ENCODE results near the gene PTMA.
"Not testable (repeated sequence)": the region's sequence is repeated elsewhere in the genome, so short reads cannot be mapped to it uniquely, and the experiment has no call there.

The PTMA gene

GRCh38 chr2:231696004-231696367 is 12.3 kb upstream of the PTMA start:
- DNase-seq (ENCODE audit: low spot score), result no peak

DNA sequence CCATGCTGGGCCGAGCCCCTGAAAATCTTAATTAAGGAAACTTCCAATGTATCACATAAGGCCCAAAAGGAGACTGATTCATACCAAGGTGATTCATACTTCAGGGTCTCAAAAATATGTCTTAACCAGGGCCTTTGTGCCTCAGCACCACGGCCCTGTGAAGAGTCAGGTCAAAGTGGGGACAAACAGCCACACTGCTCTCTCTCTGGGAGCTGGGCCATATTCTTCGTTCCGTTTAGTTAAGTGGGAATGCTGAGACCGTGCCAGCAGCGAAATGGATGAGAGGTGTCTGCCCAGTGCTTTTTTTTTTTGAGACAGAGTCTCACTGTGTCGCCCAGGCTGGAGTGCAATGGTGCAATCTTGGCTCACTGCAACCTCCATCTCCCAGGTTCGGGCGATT is 9.3 kb upstream of the PTMA start:
- DNase-seq (ENCODE audit: low spot score), result no peak

- no peak for DNase-seq (ENCODE audit: low spot score)
Observed at GRCh38 chr2:231701456-231702373, 6.6 kb upstream of the PTMA start.

- no peak for DNase-seq (ENCODE audit: low spot score)
Observed at GRCh38 chr2:231704017-231704416, 4.3 kb upstream of the PTMA start.

DNA sequence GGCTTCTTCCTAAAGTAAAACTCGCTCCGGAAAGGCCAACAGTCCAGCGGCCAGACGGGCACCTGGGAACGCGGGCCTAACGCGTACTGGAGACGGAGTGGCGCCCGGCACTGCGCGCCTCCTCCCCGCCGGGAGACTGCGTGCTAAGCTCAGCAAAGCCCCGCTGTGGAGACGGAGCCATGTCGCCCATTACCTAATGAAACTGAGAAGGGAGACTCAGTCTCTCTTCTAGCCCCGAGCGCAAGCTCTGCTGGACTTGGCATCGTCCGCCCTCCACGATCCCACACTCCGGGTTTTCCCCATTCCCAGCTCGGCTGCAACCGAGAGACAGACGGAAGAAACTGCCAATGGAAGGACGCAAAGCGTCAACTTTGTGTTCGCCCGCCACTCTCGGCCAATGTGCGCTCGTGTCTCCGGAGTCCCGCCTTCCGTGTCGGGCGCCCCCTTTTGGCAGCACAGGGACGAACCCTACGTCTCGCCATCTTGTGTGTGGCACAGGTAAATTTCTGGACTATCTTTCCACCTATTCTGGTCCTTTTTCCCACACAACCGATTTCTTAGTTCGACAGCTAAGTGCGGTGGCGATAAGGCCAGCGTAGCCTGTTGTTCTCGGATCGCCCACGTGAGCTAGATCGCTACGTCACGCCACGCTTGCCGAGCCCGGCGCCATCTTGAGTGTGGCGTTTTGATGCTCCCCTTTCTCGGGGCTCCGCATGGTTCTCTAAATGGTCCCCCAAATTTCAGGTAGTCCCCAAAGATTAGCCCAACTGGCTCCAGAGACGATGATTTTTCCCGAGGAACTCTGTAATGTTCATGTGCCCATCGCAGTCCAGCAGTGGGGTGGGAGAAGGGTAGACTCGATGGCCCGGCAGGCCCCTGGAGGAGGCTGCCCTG is 1.3 kb upstream of the PTMA start:
- peak; percentile 88 for DNase-seq (ENCODE audit: low spot score)

GRCh38 chr2:231707625-231707926 is 749 bp upstream of the PTMA start:
- DNase-seq (ENCODE audit: low spot score), result no peak

DNA sequence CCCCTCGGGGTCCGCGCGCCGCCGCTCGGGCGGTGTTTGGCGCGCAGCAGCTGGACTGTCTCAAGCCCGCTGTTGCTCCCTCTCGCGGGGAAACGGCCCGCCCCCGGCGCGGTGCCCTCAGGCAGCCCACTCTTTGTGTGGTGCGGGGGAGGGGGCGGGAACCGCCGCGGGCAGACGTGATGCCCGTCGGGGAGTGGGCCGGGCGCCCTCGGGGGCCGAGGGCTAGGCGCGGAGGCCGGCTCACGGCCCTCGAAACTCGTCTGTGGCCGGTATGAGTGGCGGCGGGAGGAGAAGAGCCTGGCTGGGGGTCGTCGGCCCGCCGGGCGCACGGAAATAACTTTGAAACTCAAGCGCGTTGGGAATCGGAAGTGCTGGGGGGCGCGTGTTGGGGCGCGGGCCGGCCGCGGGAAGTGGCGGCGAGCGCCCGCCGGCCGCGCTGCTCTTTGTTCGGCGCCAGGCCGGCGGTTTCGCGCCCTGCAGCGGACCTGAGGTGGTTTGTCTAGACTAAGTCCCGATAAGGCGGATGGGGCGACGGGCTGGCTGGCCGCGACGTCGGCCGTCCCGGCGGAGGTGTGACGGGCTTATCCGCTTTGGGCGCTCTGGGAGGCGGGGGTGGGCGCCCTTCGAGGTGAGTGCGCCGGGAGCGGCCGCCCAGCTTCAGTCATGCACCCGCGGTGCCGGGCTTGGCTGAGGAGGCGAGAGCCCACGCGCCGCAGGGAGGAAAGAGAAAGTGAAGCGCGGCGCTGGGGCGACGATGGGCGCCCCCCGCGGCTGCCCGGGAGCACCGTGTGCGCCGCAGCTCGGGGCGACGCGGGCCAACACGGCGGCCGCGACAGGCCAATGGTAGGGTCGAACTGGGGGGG is 679 bp downstream of the PTMA start:
- DNase-seq (ENCODE audit: low spot score), result no peak

DNA sequence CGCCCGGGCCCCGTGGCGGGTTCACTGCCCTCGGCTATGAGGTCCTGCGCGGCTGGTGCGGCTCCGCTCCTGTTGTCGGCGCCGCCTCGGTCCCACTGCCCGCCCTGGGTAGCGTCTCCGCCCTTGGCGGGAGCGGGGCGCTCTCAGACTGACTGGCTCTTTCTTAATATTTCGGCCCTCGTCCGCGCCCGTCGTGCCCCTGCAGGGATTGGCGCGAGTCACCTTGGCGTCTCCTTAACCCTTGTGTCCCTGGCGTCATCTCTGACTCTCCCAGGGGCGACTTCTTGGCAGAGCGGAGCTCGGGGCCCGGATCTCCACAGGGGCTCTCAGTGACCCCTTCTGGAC is 1.3 kb downstream of the PTMA start:
- DNase-seq (ENCODE audit: low spot score), result no peak

GRCh38 chr2:231709981-231710798 is 1.9 kb downstream of the PTMA start:
- DNase-seq (ENCODE audit: low spot score), result peak; percentile 84

DNA sequence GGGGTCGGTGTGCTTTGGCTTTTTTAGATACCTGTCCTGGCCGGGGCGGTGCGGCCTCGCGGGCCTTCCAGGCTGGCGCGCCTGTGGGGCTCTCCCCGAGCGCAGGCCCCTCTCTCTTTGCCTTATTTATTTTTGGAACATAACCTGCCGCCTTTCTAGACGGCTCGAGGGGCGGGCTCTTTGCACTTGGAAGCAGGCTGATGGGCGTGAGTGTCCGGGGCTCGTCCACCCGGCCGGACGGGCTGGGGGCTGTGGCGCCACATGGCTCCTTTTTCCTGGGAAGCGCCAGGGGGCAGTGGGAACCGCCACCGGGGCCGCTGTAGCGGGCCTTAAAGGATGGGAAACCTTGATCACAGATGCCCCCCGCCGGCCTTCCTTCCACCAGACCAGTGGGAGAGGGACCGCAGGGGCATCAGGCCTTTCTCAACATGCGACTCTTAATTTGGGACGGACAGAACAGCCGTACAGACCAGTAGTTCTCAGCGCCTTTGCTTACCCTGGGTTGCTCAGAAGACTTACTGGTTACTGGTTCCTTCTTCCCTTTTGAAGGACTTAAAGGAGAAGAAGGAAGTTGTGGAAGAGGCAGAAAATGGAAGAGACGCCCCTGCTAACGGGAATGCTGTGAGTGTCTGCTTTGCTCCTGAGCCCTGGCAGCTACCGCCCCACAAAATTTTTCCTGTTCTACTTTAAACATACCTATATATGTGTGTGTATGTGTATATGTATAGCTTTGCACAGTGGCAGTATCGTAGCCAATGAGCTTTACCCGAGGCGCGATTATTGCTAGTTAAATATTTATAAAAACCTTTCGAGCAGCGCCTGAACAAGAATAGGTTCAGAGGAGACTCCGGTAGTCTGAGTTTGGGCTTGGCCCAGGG is 2.7 kb downstream of the PTMA start:
- DNase-seq (ENCODE audit: low spot score), result no peak

- no peak for DNase-seq (ENCODE audit: low spot score)
Observed at GRCh38 chr2:231711677-231712450, 3.5 kb downstream of the PTMA start.

GRCh38 chr2:231712451-231713021 is 4.2 kb downstream of the PTMA start:
- not testable (repeated sequence) for DNase-seq (ENCODE audit: low spot score)

GRCh38 chr2:231713406-231713729 is 5.0 kb downstream of the PTMA start:
- DNase-seq (ENCODE audit: low spot score), result not testable (repeated sequence)

GRCh38 chr2:231713730-231714638 is 5.7 kb downstream of the PTMA start:
- peak; percentile 70 for DNase-seq (ENCODE audit: low spot score)

DNA sequence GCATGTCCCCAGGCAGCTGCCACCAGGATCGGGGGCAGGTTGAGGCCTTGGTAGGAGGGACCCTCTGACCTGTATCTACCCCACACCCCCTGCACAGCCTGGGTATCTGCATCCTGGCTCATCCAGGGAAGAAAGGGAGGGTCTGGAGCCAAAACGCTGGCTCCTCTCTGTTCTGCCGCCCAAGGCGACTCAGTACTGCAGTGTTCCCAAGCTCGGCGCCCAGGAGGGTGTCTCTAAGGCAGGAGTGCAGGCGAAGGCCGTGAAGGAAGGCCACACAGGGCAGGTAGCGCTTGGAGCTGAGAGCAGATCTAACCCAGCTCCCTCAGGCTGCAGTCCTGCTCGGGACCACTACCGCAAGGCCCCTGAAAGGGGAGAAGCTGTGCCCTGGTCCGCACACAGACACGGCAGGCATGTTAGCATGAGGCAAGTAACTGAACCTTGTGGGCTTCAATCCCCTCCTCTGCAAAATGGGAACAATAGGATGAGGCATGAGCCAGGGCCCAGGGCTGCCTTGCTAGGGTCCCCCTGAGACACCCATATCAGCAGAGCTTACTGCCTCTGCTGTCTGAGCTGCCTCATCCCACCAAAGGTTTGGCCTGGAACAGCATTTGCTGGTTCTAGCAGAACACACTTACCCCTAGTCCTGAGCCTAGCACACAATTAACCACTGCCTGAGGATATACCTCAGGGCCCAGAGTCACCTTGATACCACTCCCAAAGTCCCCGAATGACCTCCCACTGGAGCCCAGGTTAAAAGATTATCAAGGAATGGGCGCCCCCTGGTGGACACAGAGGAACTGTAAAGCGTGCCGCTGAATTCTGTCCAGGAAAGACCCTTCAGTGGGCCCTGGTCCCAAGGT is 6.5 kb downstream of the PTMA start:
- DNase-seq (ENCODE audit: low spot score), result peak; percentile 73

GRCh38 chr2:231715499-231715837 is 7.1 kb downstream of the PTMA start:
- no peak for DNase-seq (ENCODE audit: low spot score)

- DNase-seq (ENCODE audit: low spot score), result no peak
Observed at GRCh38 chr2:231715988-231716616, 7.8 kb downstream of the PTMA start.

Measured in iPS-NIHi11 (cell line).